ENCODE measurements around the gene USP9X.
"Not testable (repeated sequence)": the region's sequence is repeated elsewhere in the genome, so short reads cannot be mapped to it uniquely, and the experiment has no call there.

The USP9X gene

GRCh38 chrX:41063276-41063675 lies 22.0 kb upstream of the USP9X start:
- not testable (repeated sequence) for H3K36me3 ChIP-seq (ENCODE audit: control insufficient read depth, insufficient read depth, low read length); H3K9ac ChIP-seq (ENCODE audit: low read depth, low read length); H3K4me3 ChIP-seq (ENCODE audit: low read depth, low read length); H3K9me3 ChIP-seq (ENCODE audit: control insufficient read depth, insufficient read depth, low read length); H3K27ac ChIP-seq (ENCODE audit: low read depth, low read length); H3K4me1 ChIP-seq (ENCODE audit: control insufficient read depth, insufficient read depth, low read length); H3K27me3 ChIP-seq (ENCODE audit: control insufficient read depth, insufficient read depth, low read length)

- Histone ChIP-seq H3K27me3 (ENCODE audit: control insufficient read depth, insufficient read depth, low read length) (no peaks in the 10 kb centered on the region), H3K4me3 (ENCODE audit: low read depth, low read length) (no peak overlapping the region), H3K27ac (ENCODE audit: low read depth, low read length) (no peak overlapping the region), H3K9me3 (ENCODE audit: control insufficient read depth, insufficient read depth, low read length) (no peaks in the 10 kb centered on the region), H3K36me3 (ENCODE audit: control insufficient read depth, insufficient read depth, low read length) (no peaks in the 10 kb centered on the region), H3K9ac (ENCODE audit: low read depth, low read length) (no peak overlapping the region), H3K4me1 (ENCODE audit: control insufficient read depth, insufficient read depth, low read length) (no peaks in the 10 kb centered on the region)
Observed at GRCh38 chrX:41064018-41064417, 21.2 kb upstream of the USP9X start.

- Histone ChIP-seq H3K27me3 (ENCODE audit: control insufficient read depth, insufficient read depth, low read length) (no peaks in the 10 kb centered on the region), H3K9ac (ENCODE audit: low read depth, low read length) (no peak overlapping the region), H3K4me1 (ENCODE audit: control insufficient read depth, insufficient read depth, low read length) (no peaks in the 10 kb centered on the region), H3K36me3 (ENCODE audit: control insufficient read depth, insufficient read depth, low read length) (no peaks in the 10 kb centered on the region), H3K9me3 (ENCODE audit: control insufficient read depth, insufficient read depth, low read length) (no peaks in the 10 kb centered on the region), H3K4me3 (ENCODE audit: low read depth, low read length) (no peak overlapping the region), H3K27ac (ENCODE audit: low read depth, low read length) (no peak overlapping the region)
Observed at GRCh38 chrX:41066391-41066790, 18.9 kb upstream of the USP9X start.

- Histone ChIP-seq H3K36me3 (ENCODE audit: control insufficient read depth, insufficient read depth, low read length) (no peaks in the 10 kb centered on the region), H3K4me3 (ENCODE audit: low read depth, low read length) (no peak overlapping the region), H3K9me3 (ENCODE audit: control insufficient read depth, insufficient read depth, low read length) (no peaks in the 10 kb centered on the region), H3K4me1 (ENCODE audit: control insufficient read depth, insufficient read depth, low read length) (no peaks in the 10 kb centered on the region), H3K27me3 (ENCODE audit: control insufficient read depth, insufficient read depth, low read length) (no peaks in the 10 kb centered on the region), H3K27ac (ENCODE audit: low read depth, low read length) (no peak overlapping the region), H3K9ac (ENCODE audit: low read depth, low read length) (no peak overlapping the region)
Observed at GRCh38 chrX:41066969-41067368, 18.3 kb upstream of the USP9X start.

GRCh38 chrX:41067721-41068120 lies 17.5 kb upstream of the USP9X start:
- Histone ChIP-seq H3K36me3 (ENCODE audit: control insufficient read depth, insufficient read depth, low read length) (no peaks in the 10 kb centered on the region), H3K4me1 (ENCODE audit: control insufficient read depth, insufficient read depth, low read length) (no peaks in the 10 kb centered on the region), H3K27me3 (ENCODE audit: control insufficient read depth, insufficient read depth, low read length) (no peaks in the 10 kb centered on the region), H3K27ac (ENCODE audit: low read depth, low read length) (no peak overlapping the region), H3K9ac (ENCODE audit: low read depth, low read length) (no peak overlapping the region), H3K4me3 (ENCODE audit: low read depth, low read length) (no peak overlapping the region), H3K9me3 (ENCODE audit: control insufficient read depth, insufficient read depth, low read length) (no peaks in the 10 kb centered on the region)

GRCh38 chrX:41076742-41077141 lies 8.5 kb upstream of the USP9X start:
- H3K27ac ChIP-seq (ENCODE audit: low read depth, low read length) = no peak overlapping the region
- H3K36me3 ChIP-seq (ENCODE audit: control insufficient read depth, insufficient read depth, low read length) = no peaks in the 10 kb centered on the region
- H3K27me3 ChIP-seq (ENCODE audit: control insufficient read depth, insufficient read depth, low read length) = no peaks in the 10 kb centered on the region
- no peaks in the 10 kb centered on the region for H3K9me3 ChIP-seq (ENCODE audit: control insufficient read depth, insufficient read depth, low read length)
- H3K4me1 ChIP-seq (ENCODE audit: control insufficient read depth, insufficient read depth, low read length) = peaks cover 8% of the 10 kb centered on the region; the same call in 1 of the 2 replicates
- H3K4me3 ChIP-seq (ENCODE audit: low read depth, low read length) = no peak overlapping the region
- H3K9ac ChIP-seq (ENCODE audit: low read depth, low read length) = no peak overlapping the region

- no peak overlapping the region for H3K9ac ChIP-seq (ENCODE audit: low read depth, low read length)
- H3K4me1 ChIP-seq (ENCODE audit: control insufficient read depth, insufficient read depth, low read length) = peaks cover 21% of the 10 kb centered on the region
- no peaks in the 10 kb centered on the region for H3K27me3 ChIP-seq (ENCODE audit: control insufficient read depth, insufficient read depth, low read length)
- H3K36me3 ChIP-seq (ENCODE audit: control insufficient read depth, insufficient read depth, low read length) = no peaks in the 10 kb centered on the region
- H3K27ac ChIP-seq (ENCODE audit: low read depth, low read length) = no peak overlapping the region
- H3K4me3 ChIP-seq (ENCODE audit: low read depth, low read length) = no peak overlapping the region
- no peaks in the 10 kb centered on the region for H3K9me3 ChIP-seq (ENCODE audit: control insufficient read depth, insufficient read depth, low read length)
Observed at GRCh38 chrX:41081821-41082220, 3.4 kb upstream of the USP9X start.

GRCh38 chrX:41082783-41083182 lies 2.5 kb upstream of the USP9X start:
- H3K4me3 ChIP-seq (ENCODE audit: low read depth, low read length) = no peak overlapping the region
- H3K9ac ChIP-seq (ENCODE audit: low read depth, low read length) = no peak overlapping the region
- H3K9me3 ChIP-seq (ENCODE audit: control insufficient read depth, insufficient read depth, low read length) = no peaks in the 10 kb centered on the region
- peaks cover 21% of the 10 kb centered on the region for H3K4me1 ChIP-seq (ENCODE audit: control insufficient read depth, insufficient read depth, low read length)
- H3K27ac ChIP-seq (ENCODE audit: low read depth, low read length) = no peak overlapping the region
- no peaks in the 10 kb centered on the region for H3K27me3 ChIP-seq (ENCODE audit: control insufficient read depth, insufficient read depth, low read length)
- peaks cover 6% of the 10 kb centered on the region for H3K36me3 ChIP-seq (ENCODE audit: control insufficient read depth, insufficient read depth, low read length)

- peak overlapping the region; percentile 79 for H3K4me3 ChIP-seq (ENCODE audit: low read depth, low read length)
Observed at GRCh38 chrX:41084044-41084892, 977 bp upstream of the USP9X start.

GRCh38 chrX:41085512-41085877 lies 250 bp downstream of the USP9X start:
- H3K27me3 ChIP-seq (ENCODE audit: control insufficient read depth, insufficient read depth, low read length) = no peaks in the 10 kb centered on the region
- H3K9ac ChIP-seq (ENCODE audit: low read depth, low read length) = peak overlapping the region; percentile 86
- H3K4me1 ChIP-seq (ENCODE audit: control insufficient read depth, insufficient read depth, low read length) = peaks cover 21% of the 10 kb centered on the region
- H3K27ac ChIP-seq (ENCODE audit: low read depth, low read length) = peak overlapping the region; percentile 100
- H3K9me3 ChIP-seq (ENCODE audit: control insufficient read depth, insufficient read depth, low read length) = no peaks in the 10 kb centered on the region
- H3K4me3 ChIP-seq (ENCODE audit: low read depth, low read length) = peak overlapping the region; percentile 79
- peaks cover 25% of the 10 kb centered on the region for H3K36me3 ChIP-seq (ENCODE audit: control insufficient read depth, insufficient read depth, low read length)

More at GRCh38 chrX:41084044-41084892, 977 bp upstream of the USP9X start:
- Histone ChIP-seq H3K9me3 (ENCODE audit: control insufficient read depth, insufficient read depth, low read length) (no peaks in the 10 kb centered on the region), H3K9ac (ENCODE audit: low read depth, low read length) (peak overlapping the region; percentile 96), H3K27me3 (ENCODE audit: control insufficient read depth, insufficient read depth, low read length) (no peaks in the 10 kb centered on the region), H3K4me1 (ENCODE audit: control insufficient read depth, insufficient read depth, low read length) (peaks cover 21% of the 10 kb centered on the region), H3K27ac (ENCODE audit: low read depth, low read length) (peak overlapping the region; percentile 100), H3K36me3 (ENCODE audit: control insufficient read depth, insufficient read depth, low read length) (peaks cover 19% of the 10 kb centered on the region)

- peak overlapping the region; percentile 79 for H3K4me3 ChIP-seq (ENCODE audit: low read depth, low read length)
- H3K36me3 ChIP-seq (ENCODE audit: control insufficient read depth, insufficient read depth, low read length) = peaks cover 31% of the 10 kb centered on the region
- peak overlapping the region; percentile 100 for H3K27ac ChIP-seq (ENCODE audit: low read depth, low read length)
- H3K9me3 ChIP-seq (ENCODE audit: control insufficient read depth, insufficient read depth, low read length) = no peaks in the 10 kb centered on the region
- no peaks in the 10 kb centered on the region for H3K27me3 ChIP-seq (ENCODE audit: control insufficient read depth, insufficient read depth, low read length)
- H3K4me1 ChIP-seq (ENCODE audit: control insufficient read depth, insufficient read depth, low read length) = peaks cover 24% of the 10 kb centered on the region
- H3K9ac ChIP-seq (ENCODE audit: low read depth, low read length) = peak overlapping the region; percentile 86
Observed at GRCh38 chrX:41085878-41086626, 807 bp downstream of the USP9X start.
